ENCODE measurements around the gene TMEM131.

- no peak for TF ChIP-seq CTCF (IDR thresholded peaks at IDR 0.05)
- TF ChIP-seq EZH2 (IDR thresholded peaks at IDR 0.05) = no peak
- TF ChIP-seq EZH2phosphoT487 (IDR thresholded peaks at IDR 0.05) = no peak
Measured at GRCh38 chr2:97891611-97892010, 104.1 kb downstream of the TMEM131 start.
